HepG2 (cell line): ENCODE results near the gene ENO3. TPM values are rescaled to one million over a fixed set of nuclear protein-coding genes. Genes with fewer than 3 reads are reported as not detected.

ENCODE experiments used
- ATAC-seq: fragments of 200-7000 bp; cut with Tn5 transposase; 3 replicates; pipeline ENCODE4 v1.9.1; 2020; ENCODE audit warnings: mild to moderate bottlenecking, moderate library complexity
- BruUV-seq: library from RNA; stranded (reverse); fragments of 400-500 nt; replicated peaks from 2 replicates; lab custom pipeline; 2021; lab: Mats Ljungman, UMichigan
- CTCF ChIA-PET: fragments of 300-600 bp; formaldehyde crosslinking; extraction: SDS; loops from one replicate; lab custom pipeline; 2021; ENCODE audit warnings: low total read pairs, inconsistent platforms, low intra/inter-chr PET ratio; lab: Yijun Ruan, JAX
- POLR2A ChIA-PET: fragments of 350-600 bp; sonication (Branson Sonifier 250); formaldehyde crosslinking; loops from one replicate; lab custom pipeline; 2020; ENCODE audit warnings: antibody characterized with exemption, inconsistent platforms; lab: Yijun Ruan, JAX
- DNase-seq: peaks from one replicate; pipeline ENCODE4 v3.0.0-alpha.2; 2015; ENCODE audit warnings: low spot score
- FAIRE-seq: peaks from 3 replicates; lab custom pipeline; 2011; peaks lifted over from hg19 to GRCh38; lab: Jason Lieb, UNC
- H2AFZ ChIP-seq: one replicate; pipeline ENCODE4 v1.6.1; 2011; ENCODE audit warnings: low read length, inconsistent platforms
- H3K27ac ChIP-seq: fragments of 300-600 bp; 3 replicates; pipeline ENCODE4 v1.8.0; 2011; ENCODE audit warnings: mixed run types, mild to moderate bottlenecking, mixed read lengths, low read length, inconsistent platforms; ENCODE audit not compliant: insufficient read depth; ENCODE audit errors: extremely low read length
- H3K27me3 ChIP-seq, 2 experiments: fragments of 200-600 bp in 1 of 2; 2 replicates in 1 of 2; 3 replicates in 1 of 2; pipeline versions ENCODE4 v1.6.0 to v1.8.0; 2011; ENCODE audit warnings: low read length in 2 of 2, mild to moderate bottlenecking in 2 of 2, moderate library complexity in 2 of 2, inconsistent platforms in 1 of 2; ENCODE audit not compliant: insufficient read depth in 2 of 2, control insufficient read depth in 1 of 2
- H3K36me3 ChIP-seq, 2 experiments: fragments of 200-600 bp in 1 of 2; replicated peaks in 1 of 2; 2 replicates in 1 of 2; 3 replicates in 1 of 2; pipeline versions ENCODE4 v1.5.1 to v1.8.0; 2011; ENCODE audit warnings: low read length in 2 of 2, inconsistent platforms in 1 of 2; ENCODE audit not compliant: insufficient read depth in 2 of 2, control insufficient read depth in 1 of 2
- H3K4me1 ChIP-seq: 2 replicates; pipeline ENCODE4 v1.5.1; 2012; ENCODE audit warnings: low read length, inconsistent platforms; ENCODE audit not compliant: insufficient read depth
- H3K4me2 ChIP-seq: 2 replicates; pipeline ENCODE4 v1.6.0; 2011; ENCODE audit warnings: low read depth, low read length, inconsistent platforms
- H3K4me3 ChIP-seq, 3 experiments: fragments of 200-600 bp in 1 of 3; sonication (generic), shearing (Covaris generic) in 1 of 3; replicated peaks in 1 of 3; 2 replicates each; pipeline ENCODE4 v1.5.1; 2011 to 2016; ENCODE audit warnings: low read length in 3 of 3, inconsistent platforms in 2 of 3, low read depth in 2 of 3, mild to moderate bottlenecking in 2 of 3, control low read depth in 1 of 3, mixed read lengths in 1 of 3; ENCODE audit not compliant: insufficient read depth in 1 of 3
- H3K79me2 ChIP-seq: one replicate; pipeline ENCODE4 v1.6.1; 2011; ENCODE audit warnings: low read length, inconsistent platforms; ENCODE audit not compliant: insufficient read depth
- H3K9ac ChIP-seq: 2 replicates; pipeline ENCODE4 v1.6.0; 2011; ENCODE audit warnings: mild to moderate bottlenecking, low read depth, low read length, inconsistent platforms; ENCODE audit not compliant: insufficient read depth
- H3K9me3 ChIP-seq: 2 replicates; pipeline ENCODE4 v1.5.1; 2012; ENCODE audit warnings: mild to moderate bottlenecking, low read length
- H4K20me1 ChIP-seq: 2 replicates; pipeline ENCODE4 v1.6.0; 2011; ENCODE audit warnings: inconsistent platforms, mild to moderate bottlenecking, low read length, moderate library complexity; ENCODE audit not compliant: insufficient read depth
- ZFP82 ChIP-seq: sonication (generic); formaldehyde crosslinking; IDR thresholded peaks from 2 replicates; pipeline ENCODE4 v1.5.1; 2020; ENCODE audit warnings: mild to moderate bottlenecking, missing genetic modification reagents, borderline replicate concordance
- ZNF138 ChIP-seq: sonication (generic); formaldehyde crosslinking; IDR thresholded peaks from 2 replicates; pipeline ENCODE4 v1.5.0; 2020; ENCODE audit warnings: mild to moderate bottlenecking, low read depth, missing genetic modification reagents
- ZNF282 ChIP-seq: fragments of 450-650 bp; IDR thresholded peaks from 2 replicates; pipeline ENCODE4 v1.6.1; 2018; ENCODE audit not compliant: partially characterized antibody
- ZNF510 ChIP-seq: sonication (generic); formaldehyde crosslinking; IDR thresholded peaks from 2 replicates; pipeline ENCODE4 v1.4.0; 2020; ENCODE audit warnings: low read depth, mild to moderate bottlenecking, missing genetic modification reagents
- ZNF563 ChIP-seq: sonication (generic); formaldehyde crosslinking; IDR thresholded peaks from 2 replicates; pipeline ENCODE4 v1.8.0; 2022; ENCODE audit warnings: mild to moderate bottlenecking, moderate library complexity, missing genetic modification reagents
- ZNF660 ChIP-seq: sonication (generic); formaldehyde crosslinking; IDR thresholded peaks from 2 replicates; pipeline ENCODE4 v1.5.1; 2020; ENCODE audit warnings: mild to moderate bottlenecking, low read depth, missing genetic modification reagents, borderline replicate concordance
- WGBS: methylation state at CpG from one replicate; pipeline ENCODE4 v1.1.6; 2017; ENCODE audit warnings: low lambda C conversion rate; 5-methylcytosine and 5-hydroxymethylcytosine counted together
- in situ Hi-C: cut with HindIII; loops from 2 replicates; pipeline ENCODE4 v1.10.0; 2017; ENCODE audit warnings: low pct_unique_long_range_greater_than_20kb; ENCODE audit not compliant: extremely low pct_ligation_motif_present
- intact Hi-C: fragments of 100-400 bp; cut with micrococcal nuclease; formaldehyde crosslinking; loops from one replicate; pipeline ENCODE4 v1.10.0; 2022; ENCODE audit not compliant: unreplicated experiment
- polyA plus RNA-seq, 8 experiments: library from polyadenylated mRNA; depleted of rRNA in 3 of 8; stranded (reverse) in 7 of 8; unstranded in 1 of 8; fragments of >200 nt; fragmentation: Illumina TruSeq in 4 of 8; extraction: Trizol in 4 of 8; gene quantifications; 2 replicates each; pipeline versions ENCODE4 v1.2.1 to v1.2.3, GENCODE V29; 2011 to 2016; ENCODE audit warnings: low read depth in 4 of 8, missing spikeins in 1 of 8, mixed read lengths in 1 of 8; ENCODE audit not compliant: insufficient read depth in 1 of 8
- total RNA-seq, 5 experiments: library from RNA; depleted of rRNA; stranded (reverse); fragments of >200 nt; fragmentation: Illumina TruSeq; extraction: Trizol; gene quantifications; 2 replicates each; pipeline ENCODE4 v1.2.3, GENCODE V29; 2016; ENCODE audit warnings: low read depth in 1 of 5
- TF ChIP-seq, protein P1 (sequence below): sonication (generic); formaldehyde crosslinking; IDR thresholded peaks from 2 replicates; pipeline ENCODE4 v1.9.0; 2021; ENCODE audit warnings: missing genetic modification reagents, mild to moderate bottlenecking, borderline replicate concordance
- TF ChIP-seq, protein P2 (sequence below): sonication (generic); formaldehyde crosslinking; IDR thresholded peaks from 2 replicates; pipeline ENCODE4 v1.5.0; 2020; ENCODE audit warnings: missing genetic modification reagents

ENO3 gene
- total and polyA plus RNA-seq, 2 of the 13 experiments (the other 11 are each of a cell fraction or from before 2014, with no cell fraction given), result 59.8 to 69.8 TPM

DNA sequence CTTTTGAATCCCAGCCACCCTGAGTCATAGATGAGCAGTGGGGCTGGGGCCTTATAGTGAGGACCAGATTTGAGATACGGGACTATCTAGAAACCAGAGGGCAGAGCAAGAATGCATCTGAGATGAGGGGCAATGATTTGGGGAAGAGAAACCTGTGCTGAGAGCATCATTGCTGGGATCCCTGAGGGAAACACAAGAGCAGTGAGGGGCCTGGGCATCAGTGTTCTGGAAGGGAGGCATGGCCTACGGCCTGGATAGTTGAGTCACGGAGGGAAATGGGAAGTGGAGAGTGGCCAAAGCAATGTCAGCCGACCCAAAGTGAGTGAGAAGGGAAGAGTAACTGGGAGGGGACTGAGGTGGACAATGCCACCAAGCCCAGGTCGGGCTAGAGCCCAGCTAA, 31.4 kb downstream of the ENO3 start:
- H3K4me1 ChIP-seq, result peaks cover 19% of the 10 kb centered on the region
- TF ChIP-seq ZNF660 (CRISPR knock-in tag), result no peak
- TF ChIP-seq, protein P1, sequence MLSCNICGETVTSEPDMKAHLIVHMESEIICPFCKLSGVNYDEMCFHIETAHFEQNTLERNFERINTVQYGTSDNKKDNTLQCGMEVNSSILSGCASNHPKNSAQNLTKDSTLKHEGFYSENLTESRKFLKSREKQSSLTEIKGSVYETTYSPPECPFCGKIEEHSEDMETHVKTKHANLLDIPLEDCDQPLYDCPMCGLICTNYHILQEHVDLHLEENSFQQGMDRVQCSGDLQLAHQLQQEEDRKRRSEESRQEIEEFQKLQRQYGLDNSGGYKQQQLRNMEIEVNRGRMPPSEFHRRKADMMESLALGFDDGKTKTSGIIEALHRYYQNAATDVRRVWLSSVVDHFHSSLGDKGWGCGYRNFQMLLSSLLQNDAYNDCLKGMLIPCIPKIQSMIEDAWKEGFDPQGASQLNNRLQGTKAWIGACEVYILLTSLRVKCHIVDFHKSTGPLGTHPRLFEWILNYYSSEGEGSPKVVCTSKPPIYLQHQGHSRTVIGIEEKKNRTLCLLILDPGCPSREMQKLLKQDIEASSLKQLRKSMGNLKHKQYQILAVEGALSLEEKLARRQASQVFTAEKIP (CRISPR knock-in tag), result no peak
- TF ChIP-seq ZNF510 (CRISPR knock-in tag), result no peak
- no peak for TF ChIP-seq ZNF563 (CRISPR knock-in tag)
- TF ChIP-seq ZNF138 (CRISPR knock-in tag), result no peak
- no peak for TF ChIP-seq ZNF282
- TF ChIP-seq, protein P2, sequence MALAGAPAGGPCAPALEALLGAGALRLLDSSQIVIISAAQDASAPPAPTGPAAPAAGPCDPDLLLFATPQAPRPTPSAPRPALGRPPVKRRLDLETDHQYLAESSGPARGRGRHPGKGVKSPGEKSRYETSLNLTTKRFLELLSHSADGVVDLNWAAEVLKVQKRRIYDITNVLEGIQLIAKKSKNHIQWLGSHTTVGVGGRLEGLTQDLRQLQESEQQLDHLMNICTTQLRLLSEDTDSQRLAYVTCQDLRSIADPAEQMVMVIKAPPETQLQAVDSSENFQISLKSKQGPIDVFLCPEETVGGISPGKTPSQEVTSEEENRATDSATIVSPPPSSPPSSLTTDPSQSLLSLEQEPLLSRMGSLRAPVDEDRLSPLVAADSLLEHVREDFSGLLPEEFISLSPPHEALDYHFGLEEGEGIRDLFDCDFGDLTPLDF (CRISPR knock-in tag), result no peak
- no peak for TF ChIP-seq ZFP82 (CRISPR knock-in tag)
- DNase-seq (no peak), FAIRE-seq (no peak), ATAC-seq (no peak)
- intact Hi-C loops (no loop called here), in situ Hi-C loops (no loop called here)
- WGBS, result 79% methylated on average over 5 of the region's 5 CpGs
- ChIA-PET POLR2A (interaction anchor here (1.5 kb wide), 1 partner anchor 13 kb away, joined by 4 read pairs; no protein-coding TSS in a partner anchor), CTCF (interaction anchor here (2.6 kb wide), 1 partner anchor 80 kb away, joined by 19 read pairs; no protein-coding TSS in a partner anchor)
- H3K79me2 ChIP-seq, result no peaks in the 10 kb centered on the region
- no peaks in the 10 kb centered on the region for H3K27me3 ChIP-seq
- BruUV-seq, result no TSS peak
- no peak overlapping the region for H3K4me2 ChIP-seq
- no peak overlapping the region for H3K9ac ChIP-seq
- H3K27ac ChIP-seq, result no peak overlapping the region
- peaks cover 4 to 19% of the 10 kb centered on the region in 2 experiments for H3K36me3 ChIP-seq
- no peak overlapping the region for H3K4me3 ChIP-seq
- H3K9me3 ChIP-seq, result no peaks in the 10 kb centered on the region
- no peak overlapping the region for H2AFZ ChIP-seq
- 0 out of 2 replicates have a peak, but pooled peaks cover 4% of the 10 kb centered on the region for H4K20me1 ChIP-seq
